ENCODE data around the gene EVPLL.
"Not testable (repeated sequence)": the region's sequence is repeated elsewhere in the genome, so short reads cannot be mapped to it uniquely, and the experiment has no call there.

Gene EVPLL

GRCh38 chr17:18377437-18378204 lies at the start of gene EVPLL:
TSS of gene EVPLL (plus strand) at chr17:18377778. CDS start at chr17:18380938, 3,160 bp downstream.
- DNase-seq (ENCODE audit: low read depth) = no peak

- DNase-seq (ENCODE audit: low read depth) = no peak
Measured at GRCh38 chr17:18328643-18329204, 48.9 kb upstream of the EVPLL start.

- DNase-seq (ENCODE audit: low read depth) = no peak
Measured at GRCh38 chr17:18331879-18332278, 45.7 kb upstream of the EVPLL start.

GRCh38 chr17:18332909-18333489 lies 44.6 kb upstream of the EVPLL start:
- no peak for DNase-seq (ENCODE audit: low read depth)

DNA sequence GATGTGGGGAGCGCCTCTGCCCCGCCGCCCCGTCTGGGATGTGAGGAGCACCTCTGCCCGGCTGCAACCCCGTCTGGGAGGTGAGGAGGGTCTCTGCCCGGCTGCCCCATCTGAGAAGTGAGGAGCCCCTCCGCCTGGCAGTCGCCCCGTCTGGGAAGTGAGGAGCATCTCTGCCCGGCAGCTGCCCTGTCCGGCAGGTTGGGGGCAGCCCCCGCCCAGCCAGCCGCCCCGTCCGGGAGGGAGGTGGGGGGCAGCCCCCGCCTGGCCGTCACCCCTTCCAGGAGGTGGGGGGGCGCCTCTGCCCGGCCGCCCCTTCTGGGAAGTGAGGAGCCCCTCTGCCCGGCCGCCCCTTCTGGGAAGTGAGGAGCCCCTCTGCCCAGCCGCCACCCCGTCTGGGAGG lies 39.4 kb upstream of the EVPLL start:
- not testable (repeated sequence) for DNase-seq (ENCODE audit: low read depth)

DNA sequence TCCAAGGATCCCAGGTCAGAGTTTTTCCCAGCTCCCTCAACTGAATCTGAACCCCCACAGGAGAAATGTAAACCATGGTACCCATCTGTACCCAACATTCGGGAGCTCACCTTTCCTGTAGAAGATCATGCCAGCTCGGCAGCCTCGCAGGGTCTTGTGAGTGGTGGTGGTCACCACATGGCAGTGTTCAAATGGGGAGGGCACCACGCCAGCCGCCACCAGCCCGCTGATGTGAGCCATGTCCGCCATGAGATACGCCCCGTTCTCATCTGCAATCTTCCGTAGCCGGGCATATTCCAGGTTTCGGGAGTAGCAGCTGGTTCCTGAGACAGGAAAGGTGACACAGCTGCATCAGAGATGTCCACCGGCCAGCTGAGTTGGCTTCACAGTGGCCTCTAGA lies 37.6 kb upstream of the EVPLL start:
- DNase-seq (ENCODE audit: low read depth) = no peak

- no peak for DNase-seq (ENCODE audit: low read depth)
Measured at GRCh38 chr17:18344021-18344420, 33.6 kb upstream of the EVPLL start.

DNA sequence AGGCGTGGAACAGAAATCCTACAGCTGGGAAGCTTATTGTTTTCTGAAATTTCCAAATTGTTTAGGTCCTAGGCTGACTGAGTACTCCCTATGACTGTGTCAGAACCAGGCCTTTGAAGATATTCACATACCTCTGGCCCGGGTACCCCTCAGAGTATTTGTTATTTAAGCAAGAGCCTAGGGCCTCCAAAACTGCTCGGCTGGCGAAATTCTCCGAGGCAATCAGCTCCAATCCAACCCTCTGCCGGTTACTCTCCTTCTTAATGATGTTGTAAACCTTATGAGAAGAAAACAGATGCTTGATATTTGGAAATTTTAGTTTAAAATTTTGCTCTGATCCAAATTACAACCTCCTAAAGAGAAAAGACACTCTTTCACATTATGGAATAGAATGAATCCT lies 24.0 kb upstream of the EVPLL start:
- no peak for DNase-seq (ENCODE audit: low read depth)

GRCh38 chr17:18356624-18357023 lies 21.0 kb upstream of the EVPLL start:
- no peak for DNase-seq (ENCODE audit: low read depth)

DNA sequence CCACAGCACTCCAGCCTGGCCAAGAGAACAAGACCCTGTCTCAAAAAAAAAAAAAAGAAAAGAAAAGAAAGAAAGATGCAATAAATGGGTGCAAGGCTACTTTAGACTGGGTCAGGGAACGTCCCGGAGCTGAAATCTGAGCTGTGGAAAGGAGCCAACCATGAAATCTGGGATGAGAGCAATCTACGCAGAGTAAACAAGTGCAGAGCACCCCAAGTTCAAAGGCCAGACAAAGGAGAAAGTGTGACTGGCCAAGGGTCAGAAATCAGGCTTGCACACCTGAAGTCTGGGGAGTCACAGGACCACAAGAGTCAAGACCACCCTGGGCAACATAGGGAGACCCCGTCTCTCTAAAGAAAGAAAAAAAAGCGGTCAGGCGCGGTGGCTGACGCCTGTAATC lies 17.1 kb upstream of the EVPLL start:
- no peak for DNase-seq (ENCODE audit: low read depth)

DNA sequence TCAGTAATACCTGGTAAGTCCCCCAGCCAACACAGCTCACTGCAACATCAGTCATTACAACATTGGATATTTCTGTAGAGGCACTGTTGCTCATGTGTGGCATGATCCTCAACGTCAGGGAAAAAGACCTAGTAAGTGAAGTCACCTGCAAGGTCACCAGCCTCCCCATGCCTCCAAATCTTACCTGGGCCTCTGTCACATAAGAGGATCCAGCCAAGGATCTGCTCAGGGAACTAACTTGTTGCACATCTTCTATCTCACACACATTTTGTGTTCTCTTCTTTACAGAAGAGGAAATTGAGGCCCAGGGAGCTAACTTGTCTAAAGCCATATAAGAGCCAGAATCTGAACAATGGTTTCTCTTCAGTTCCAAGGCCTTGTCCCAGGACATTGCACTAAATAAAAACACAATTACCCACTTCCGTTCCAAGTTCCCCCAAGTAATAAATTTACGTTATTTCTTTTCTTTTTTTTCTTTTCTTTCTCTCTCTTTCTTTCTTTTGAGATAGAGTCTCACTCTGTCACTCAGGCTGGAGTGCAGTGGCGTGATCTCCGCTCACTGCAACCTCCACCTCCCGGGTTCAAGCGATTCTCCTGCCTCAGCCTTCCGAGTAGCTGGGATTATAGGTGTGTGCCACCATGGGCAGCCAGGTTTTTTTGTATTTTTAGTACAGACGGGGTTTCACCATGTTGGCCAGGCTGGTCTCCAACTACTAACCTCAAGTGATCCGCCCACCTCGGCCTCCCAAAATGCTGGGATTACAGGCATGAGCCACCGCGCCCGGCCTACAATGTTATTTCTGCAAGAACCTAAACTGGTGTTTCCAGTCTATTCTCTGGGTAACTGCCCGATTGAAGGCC lies 15.5 kb upstream of the EVPLL start:
- no peak for DNase-seq (ENCODE audit: low read depth)

- DNase-seq (ENCODE audit: low read depth) = no peak
Measured at GRCh38 chr17:18362698-18363100, 14.9 kb upstream of the EVPLL start.

DNA sequence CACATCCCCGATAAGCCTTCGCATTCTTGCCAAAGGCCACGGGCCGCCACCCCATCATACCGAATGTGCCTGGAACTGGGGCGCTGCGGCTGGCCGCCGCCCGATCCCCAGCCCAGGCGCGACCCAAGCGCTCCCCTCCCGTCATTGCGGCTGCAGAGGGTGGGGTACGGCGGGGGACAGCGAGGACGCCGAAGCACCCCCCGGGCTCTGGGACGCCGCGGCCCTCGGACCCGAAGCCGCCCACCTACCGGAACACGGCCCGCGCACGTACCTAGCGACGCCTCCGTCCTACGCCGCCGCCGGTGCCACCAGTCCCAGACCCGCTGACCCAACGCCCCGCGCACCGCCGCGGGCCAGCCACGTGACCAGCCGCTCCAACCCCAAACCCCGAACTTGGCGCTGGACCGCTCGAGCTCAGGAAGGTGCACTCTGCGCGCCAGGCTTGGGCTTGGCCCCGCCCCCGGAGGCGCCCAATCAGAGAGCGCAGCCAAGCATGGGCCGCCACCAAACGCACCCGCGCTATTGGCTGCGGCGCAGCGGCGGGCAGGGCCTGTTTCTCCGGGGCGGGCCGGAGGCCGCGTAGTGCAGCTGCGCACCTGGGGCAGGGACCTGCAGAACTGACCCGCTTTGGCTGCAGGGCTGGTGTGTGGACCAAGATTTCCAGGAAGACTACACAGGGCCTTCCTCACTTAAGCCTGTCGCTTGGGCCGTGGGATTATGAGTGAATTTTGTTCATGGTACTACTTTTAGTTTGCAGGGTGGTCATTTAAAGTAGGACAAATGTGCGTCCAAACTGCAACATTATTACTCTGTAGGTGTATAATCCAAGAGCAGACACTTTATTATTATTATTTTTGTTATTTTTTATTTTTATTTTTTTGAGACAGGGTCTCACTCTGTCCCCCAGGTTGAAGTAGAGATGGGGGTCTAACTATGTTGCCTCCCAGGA lies 14.2 kb upstream of the EVPLL start, which contains the start of gene SHMT1:
TSS of gene SHMT1 (minus strand) at position 450 of the 949 bp plus-strand sequence. CDS start 7,569 bp downstream, outside the sequence.
- DNase-seq (ENCODE audit: low read depth) = peak; percentile 93

- no peak for DNase-seq (ENCODE audit: low read depth)
Measured at GRCh38 chr17:18364166-18364565, 13.4 kb upstream of the EVPLL start.

DNA sequence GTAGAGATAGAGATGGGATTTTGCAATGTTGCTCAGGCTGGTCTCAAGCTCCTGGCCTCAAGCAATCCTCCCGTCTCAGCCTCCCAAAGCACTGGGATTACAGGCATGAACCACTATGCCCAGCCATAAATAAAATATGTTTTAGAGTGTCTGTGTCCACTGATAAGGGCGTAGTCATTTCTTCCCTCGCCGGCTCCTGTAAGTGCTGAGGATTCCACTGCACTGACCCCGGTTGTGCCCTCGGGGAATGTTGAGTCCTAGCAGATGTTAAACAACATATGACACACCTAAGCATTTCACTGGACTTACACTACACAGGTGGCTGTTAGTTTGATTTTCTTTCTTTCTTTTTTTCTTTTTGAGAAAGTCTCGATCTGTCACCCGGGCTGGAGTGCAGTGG lies 8.6 kb upstream of the EVPLL start:
- DNase-seq (ENCODE audit: low read depth) = no peak

- no peak for DNase-seq (ENCODE audit: low read depth)
Measured at GRCh38 chr17:18370761-18371160, 6.8 kb upstream of the EVPLL start.

DNA sequence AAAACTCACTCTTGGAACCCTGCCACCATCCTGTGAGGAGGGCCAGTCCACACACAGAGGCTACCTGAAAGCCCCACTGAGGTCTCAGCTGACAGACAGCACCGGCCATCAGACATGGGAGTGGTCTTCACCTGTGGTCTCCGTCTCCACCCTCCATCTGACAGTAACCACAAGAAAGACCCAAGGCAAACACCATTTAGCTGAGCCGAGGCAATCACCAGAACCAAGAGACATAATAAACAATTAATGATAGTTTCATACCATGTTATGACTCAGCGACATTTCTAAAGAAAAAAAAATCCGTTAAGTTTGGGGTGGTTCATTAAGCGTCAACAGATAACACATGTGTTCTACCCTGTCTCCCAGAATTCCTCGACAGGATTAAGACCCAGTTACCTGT lies 6.1 kb upstream of the EVPLL start:
- DNase-seq (ENCODE audit: low read depth) = no peak

- not testable (repeated sequence) for DNase-seq (ENCODE audit: low read depth)
Measured at GRCh38 chr17:18373181-18373580, 4.4 kb upstream of the EVPLL start.

DNA sequence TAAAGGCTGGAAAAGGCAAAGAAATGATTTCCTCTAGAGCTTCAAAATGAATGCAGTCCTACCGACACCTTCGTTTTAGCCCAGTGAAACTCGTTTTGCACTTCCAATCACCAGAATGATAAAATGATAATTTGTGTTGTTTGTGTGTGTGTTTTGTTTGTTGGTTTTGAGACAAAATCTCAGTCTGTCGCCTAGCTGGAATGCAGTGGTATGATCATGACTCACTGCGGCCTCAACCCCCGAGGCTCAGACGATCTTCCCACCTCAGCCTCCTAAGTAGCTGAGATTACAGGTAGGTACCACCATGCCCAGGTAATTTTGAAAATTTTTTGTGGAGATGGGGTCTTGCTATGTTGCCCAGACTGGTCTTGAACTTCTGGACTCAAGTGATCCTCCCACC lies 3.4 kb upstream of the EVPLL start:
- no peak for DNase-seq (ENCODE audit: low read depth)

GRCh38 chr17:18378205-18378505 lies 577 bp downstream of the EVPLL start:
- no peak for DNase-seq (ENCODE audit: low read depth)

DNA sequence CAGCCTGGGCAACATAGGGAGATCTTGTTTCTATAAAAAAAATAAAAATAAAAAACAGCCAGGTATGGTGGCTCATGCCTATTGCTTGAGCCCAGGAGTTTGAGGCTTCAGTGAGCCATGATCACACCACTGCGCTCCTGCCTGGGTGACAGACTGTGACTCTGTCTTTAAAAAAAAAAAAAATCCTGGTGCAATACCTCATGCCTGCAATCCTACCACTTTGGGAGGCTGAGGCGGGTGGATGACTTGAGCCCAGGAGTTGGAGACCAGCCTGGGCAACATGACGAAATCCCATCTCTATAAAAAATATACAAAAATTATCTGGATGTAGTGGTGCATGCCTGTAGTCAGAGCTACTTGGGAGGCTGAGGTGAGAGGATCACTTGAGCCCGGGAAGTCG lies 1.0 kb downstream of the EVPLL start:
- not testable (repeated sequence) for DNase-seq (ENCODE audit: low read depth)
